HCT116 (cell line): ENCODE results near the gene STK32B. TPM values are rescaled to one million over a fixed set of nuclear protein-coding genes. Genes with fewer than 3 reads are reported as not detected.

ENCODE experiments used
- ATAC-seq: fragments of 200-7000 bp; cut with Tn5 transposase; 2 replicates; pipeline ENCODE4 v1.9.1; 2020; ENCODE audit warnings: mild to moderate bottlenecking, moderate library complexity
- BruUV-seq: library from RNA; stranded (reverse); fragments of 400-500 nt; replicated peaks from 2 replicates; lab custom pipeline; 2021; lab: Mats Ljungman, UMichigan
- CTCF ChIA-PET: fragments of 300-600 bp; sonication (Branson Sonifier 250); formaldehyde crosslinking; loops from one replicate; lab custom pipeline; 2021; ENCODE audit warnings: antibody characterized with exemption; lab: Charles Lee
- POLR2A ChIA-PET: fragments of 300-600, 350-600 bp; sonication (Branson Sonifier 250); formaldehyde crosslinking; loops from one replicate; lab custom pipeline; 2021; ENCODE audit warnings: antibody characterized with exemption; lab: Charles Lee
- RAD21 ChIA-PET, 2 experiments: fragments of 300-600 bp; sonication (Branson Sonifier 250); formaldehyde crosslinking; loops; one replicate each; lab custom pipeline; 2023; ENCODE audit warnings: low total read pairs in 2 of 2; ENCODE audit not compliant: uncharacterized antibody in 2 of 2, unreplicated experiment in 2 of 2, low non-redundant PET in 1 of 2; lab: Charles Lee
- DNase-seq: peaks from one replicate; pipeline ENCODE4 v3.0.0-alpha.2; 2010; ENCODE audit warnings: low read depth, low spot score
- H2AFZ ChIP-seq: fragments of 200-600 bp; shearing (Covaris generic), sonication (generic); 2 replicates; pipeline ENCODE4 v1.6.1; 2017; ENCODE audit warnings: low read depth, mixed run types, mixed read lengths, antibody characterized with exemption, low read length; ENCODE audit not compliant: poor library complexity, severe bottlenecking
- H3K27ac ChIP-seq: 2 replicates; pipeline ENCODE4 v1.5.1; 2012; ENCODE audit warnings: low read depth, low read length
- H3K27me3 ChIP-seq: fragments of 200-600 bp; sonication (generic); 2 replicates; pipeline ENCODE4 v1.6.1; 2016; ENCODE audit warnings: mixed run types, low read length, mixed read lengths; ENCODE audit not compliant: insufficient read depth
- H3K36me3 ChIP-seq, 2 experiments: fragments of 200-500 bp in 1 of 2; fragments of 200-600 bp in 1 of 2; sonication (Bioruptor generic) in 1 of 2; sonication (generic) in 1 of 2; 2 replicates each; pipeline versions ENCODE4 v1.5.1 to v1.6.1; 2014 to 2016; ENCODE audit warnings: low read length in 2 of 2, inconsistent platforms in 1 of 2, mixed read lengths in 1 of 2, mixed run types in 1 of 2; ENCODE audit not compliant: insufficient read depth in 2 of 2, control insufficient read depth in 1 of 2
- H3K4me1 ChIP-seq, 2 experiments: fragments of 200-600 bp in 1 of 2; sonication (generic) in 1 of 2; 2 replicates each; pipeline versions ENCODE4 v1.5.1 to v1.6.1; 2012 to 2017; ENCODE audit warnings: low read length in 2 of 2, inconsistent platforms in 1 of 2, mild to moderate bottlenecking in 1 of 2, mixed read lengths in 1 of 2, mixed run types in 1 of 2, moderate library complexity in 1 of 2; ENCODE audit not compliant: insufficient read depth in 2 of 2, control insufficient read depth in 1 of 2
- H3K4me2 ChIP-seq: fragments of 200-600 bp; sonication (generic); 2 replicates; pipeline ENCODE4 v1.6.1; 2017; ENCODE audit warnings: mixed run types, low read length, mixed read lengths
- H3K4me3 ChIP-seq, 2 experiments: fragments of 200-600 bp in 1 of 2; sonication (generic) in 1 of 2; replicated peaks in 1 of 2; 2 replicates each; pipeline ENCODE4 v1.5.1; 2011 to 2016; ENCODE audit warnings: low read length in 2 of 2, control low read depth in 1 of 2, low read depth in 1 of 2, mild to moderate bottlenecking in 1 of 2, mixed read lengths in 1 of 2, mixed run types in 1 of 2
- H3K79me2 ChIP-seq: fragments of 200-600 bp; sonication (generic); 2 replicates; pipeline ENCODE4 v1.6.1; 2017; ENCODE audit warnings: mild to moderate bottlenecking, mixed run types, low read length, moderate library complexity, mixed read lengths; ENCODE audit not compliant: insufficient read depth
- H3K9ac ChIP-seq: fragments of 200-600 bp; sonication (generic); 2 replicates; pipeline ENCODE4 v1.6.1; 2016; ENCODE audit warnings: low read length, mixed read lengths
- H3K9me2 ChIP-seq: fragments of 200-600 bp; sonication (generic), shearing (Covaris generic); 2 replicates; pipeline ENCODE4 v1.6.1; 2017; ENCODE audit warnings: mixed run types, mild to moderate bottlenecking, moderate library complexity; ENCODE audit not compliant: insufficient read depth
- H3K9me3 ChIP-seq, 2 experiments: fragments of 200-500 bp in 1 of 2; fragments of 200-600 bp in 1 of 2; sonication (Bioruptor generic) in 1 of 2; sonication (generic) in 1 of 2; 2 replicates each; pipeline ENCODE4 v1.6.1; 2014 to 2017; ENCODE audit warnings: low read length in 2 of 2, mixed read lengths in 2 of 2, inconsistent platforms in 1 of 2, low read depth in 1 of 2, mild to moderate bottlenecking in 1 of 2, mixed run types in 1 of 2, moderate library complexity in 1 of 2; ENCODE audit not compliant: control insufficient read depth in 1 of 2, insufficient read depth in 1 of 2
- H4K20me1 ChIP-seq: fragments of 200-600 bp; sonication (generic), shearing (Covaris generic); 2 replicates; pipeline ENCODE4 v1.6.1; 2017; ENCODE audit warnings: mixed run types, mild to moderate bottlenecking, moderate library complexity; ENCODE audit not compliant: insufficient read depth
- ATF3 ChIP-seq: IDR thresholded peaks from 2 replicates; pipeline ENCODE4 v1.6.1; 2012
- CBX3 ChIP-seq: IDR thresholded peaks from 2 replicates; pipeline ENCODE4 v1.6.1; 2012; ENCODE audit warnings: low read depth
- CTCF ChIP-seq, 3 experiments: fragments of 200-600 bp in 1 of 3; sonication (generic) in 1 of 3; IDR thresholded peaks in 2 of 3; conservative IDR thresholded peaks in 1 of 3; 2 replicates each; pipeline ENCODE4 v1.5.1; 2012 to 2017; ENCODE audit warnings: low read depth in 2 of 3, low read length in 2 of 3, antibody characterized with exemption in 1 of 3, borderline replicate concordance in 1 of 3, control low read depth in 1 of 3, mild to moderate bottlenecking in 1 of 3, mixed read lengths in 1 of 3, mixed run types in 1 of 3, moderate library complexity in 1 of 3; ENCODE audit not compliant: insufficient read depth in 1 of 3
- EGR1 ChIP-seq: IDR thresholded peaks from 2 replicates; pipeline ENCODE4 v1.6.1; 2012; ENCODE audit warnings: low read depth
- ELF1 ChIP-seq: IDR thresholded peaks from 2 replicates; pipeline ENCODE4 v1.6.1; 2012; ENCODE audit warnings: low read depth, borderline replicate concordance
- FOSL1 ChIP-seq: IDR thresholded peaks from 2 replicates; pipeline ENCODE4 v1.6.1; 2012; ENCODE audit warnings: low read depth
- SP1 ChIP-seq: IDR thresholded peaks from 2 replicates; pipeline ENCODE4 v1.6.1; 2012; ENCODE audit warnings: low read depth
- SRF ChIP-seq: IDR thresholded peaks from 2 replicates; pipeline ENCODE4 v1.6.1; 2012; ENCODE audit warnings: low read depth
- YY1 ChIP-seq: IDR thresholded peaks from 2 replicates; pipeline ENCODE4 v1.6.1; 2011; ENCODE audit warnings: low read length, low read depth, moderate library complexity, mild to moderate bottlenecking; ENCODE audit not compliant: insufficient replicate concordance; ENCODE audit errors: extremely low read depth
- ZBTB33 ChIP-seq: IDR thresholded peaks from 2 replicates; pipeline ENCODE4 v1.6.1; 2011; ENCODE audit warnings: mild to moderate bottlenecking, low read length, moderate library complexity; ENCODE audit not compliant: insufficient replicate concordance; ENCODE audit errors: extremely low read depth
- ZFX ChIP-seq: fragments of 450-650 bp; IDR thresholded peaks from 2 replicates; pipeline ENCODE4 v1.6.1; 2017
- ZNF274 ChIP-seq: fragments of 200-500 bp; sonication (Bioruptor generic); IDR thresholded peaks from 2 replicates; pipeline ENCODE4 v1.6.1; 2014; ENCODE audit warnings: mild to moderate bottlenecking, low read depth, low read length, inconsistent platforms
- intact Hi-C: fragments of 100-400 bp; cut with micrococcal nuclease; formaldehyde crosslinking; loops from 2 replicates; pipeline ENCODE4 v1.10.0; 2022
- total RNA-seq: library from RNA; stranded (reverse); gene quantifications from one replicate; pipeline ENCODE4 v1.2.1, GENCODE V29; 2021; ENCODE audit not compliant: unreplicated experiment

Gene STK32B
- total RNA-seq, 1 experiment from 2014 or later: not detected

- RAD21 ChIA-PET: no interaction called here
- H3K27me3 ChIP-seq: peaks cover 9% of the 10 kb centered on the region
- POLR2A ChIA-PET: no interaction called here
- no peaks in the 10 kb centered on the region for H3K9me3 ChIP-seq
- H3K36me3 ChIP-seq: no peaks in the 10 kb centered on the region
- H3K4me1 ChIP-seq: no peaks in the 10 kb centered on the region
- TF ChIP-seq CTCF (IDR thresholded peaks at IDR 0.05 in 2 of 3, conservative IDR thresholded peaks at IDR 0.05 in 1 of 3; ENCODE audit: borderline replicate concordance in 1 of 3, insufficient read depth in 1 of 3, low read depth in 2 of 3, low read length in 2 of 3): no peak
- TF ChIP-seq SRF: no peak
- TF ChIP-seq ZNF274: no peak
- TF ChIP-seq CBX3: no peak
- no peak for TF ChIP-seq ZBTB33
- no peak for TF ChIP-seq FOSL1
- TF ChIP-seq ZFX: no peak
- no peak for TF ChIP-seq SP1
- TF ChIP-seq EGR1: no peak
- TF ChIP-seq YY1: no peak
- TF ChIP-seq ATF3: no peak
- TF ChIP-seq ELF1: no peak
- no peaks in the 10 kb centered on the region for H3K79me2 ChIP-seq
- BruUV-seq: no TSS peak
- no peak overlapping the region for H3K4me3 ChIP-seq
- no peaks in the 10 kb centered on the region for H3K9me2 ChIP-seq
- H4K20me1 ChIP-seq: no peaks in the 10 kb centered on the region
- no peak overlapping the region for H3K27ac ChIP-seq
- H2AFZ ChIP-seq: no peak overlapping the region
- CTCF ChIA-PET: interaction anchor here (1.1 to 2.2 kb wide), 3 partner anchors 10 to 404 kb away, joined by 4 to 10 read pairs (median 5); no protein-coding TSS in a partner anchor
- no peak overlapping the region for H3K9ac ChIP-seq
- DNase-seq (no peak), ATAC-seq (no peak)
- intact Hi-C loops: no loop called here
- H3K4me2 ChIP-seq: no peak overlapping the region
Measured at GRCh38 chr4:5409237-5409636, 358.0 kb downstream of the STK32B start.
